Left ventricle myocardium superior (tissue), 1 donor: ENCODE results near the gene HSPBAP1. TPM values are rescaled to one million over a fixed set of nuclear protein-coding genes. Genes with fewer than 3 reads are reported as not detected.

Experiments used
- ATAC-seq: fragments of 200-7000 bp; cut with Tn5 transposase; one replicate; pipeline ENCODE4 v1.9.1; 2020; ENCODE audit warnings: mild to moderate bottlenecking, moderate library complexity
- DNase-seq: peaks from one replicate; pipeline ENCODE4 v3.0.0-alpha.2; 2020
- intact Hi-C: fragments of 100-400 bp; cut with micrococcal nuclease; formaldehyde crosslinking; loops from one replicate; pipeline ENCODE4 v1.11.0; 2022
- long read RNA-seq: library from polyadenylated mRNA; unstranded; transcript quantifications from one replicate; pipeline ENCODE4 v2.0.0, GENCODE V29; 2021
- total RNA-seq: library from RNA; stranded (reverse); fragmentation: NEBNext Ultra II Directional; extraction: Animal tissue kit (Norgen Biotek cat#: 25700); gene quantifications from one replicate; pipeline ENCODE4 v1.2.1, GENCODE V29; 2021
- donor health status: DM: no; HTN: yes; CAD: no; lungs with severe emphysema.

Gene HSPBAP1
- 5.3 TPM for total RNA-seq
- long read RNA-seq, transcript HSPBAP1-201 (8 exons, 1,953 nt): major isoform, 8 of 11 reads
- long read RNA-seq, partial matches to known transcripts: 0 of 11 reads
- long read RNA-seq, other reads (novel, unspliced or antisense): 3 of 11 reads

- peak; percentile 79 for ATAC-seq
- intact Hi-C loops: no loop called here
- peak; percentile 96 for DNase-seq
Observed at GRCh38 chr3:122793568-122794416, at the start of gene HSPBAP1. Gene HSPBAP1, minus strand, starts transcription at chr3:122793831. Its CDS starts 151 bp downstream, at chr3:122793680.

- intact Hi-C loops: no loop called here
- ATAC-seq (no peak), DNase-seq (no peak)
Observed at GRCh38 chr3:122835590-122835989, 42.0 kb upstream of the HSPBAP1 start.

- intact Hi-C loops: no loop called here
- DNase-seq (no peak), ATAC-seq (no peak)
Observed at GRCh38 chr3:122828281-122828680, 34.6 kb upstream of the HSPBAP1 start.

GRCh38 chr3:122826278-122826677 is 32.6 kb upstream of the HSPBAP1 start:
- ATAC-seq: no peak
- intact Hi-C loops: no loop called here

GRCh38 chr3:122825460-122825859 is 31.8 kb upstream of the HSPBAP1 start:
- ATAC-seq: peak; percentile 54
- intact Hi-C loops: no loop called here
- DNase-seq: no peak

More at GRCh38 chr3:122826278-122826677, 32.6 kb upstream of the HSPBAP1 start:
- DNase-seq: no peak

GRCh38 chr3:122824465-122825381 is 31.1 kb upstream of the HSPBAP1 start:
- ATAC-seq (no peak), DNase-seq (no peak)
- intact Hi-C loops: no loop called here

GRCh38 chr3:122816587-122816986 is 23.0 kb upstream of the HSPBAP1 start:
- peak; percentile 29 for ATAC-seq
- DNase-seq: no peak
- intact Hi-C loops: no loop called here

GRCh38 chr3:122810734-122811133 is 17.1 kb upstream of the HSPBAP1 start:
- ATAC-seq (no peak), DNase-seq (no peak)
- intact Hi-C loops: no loop called here

GRCh38 chr3:122803977-122804376 is 10.3 kb upstream of the HSPBAP1 start:
- intact Hi-C loops: no loop called here
- no peak for ATAC-seq
- no peak for DNase-seq

GRCh38 chr3:122802323-122802722 is 8.7 kb upstream of the HSPBAP1 start:
- DNase-seq (no peak), ATAC-seq (peak; percentile 68)
- intact Hi-C loops: no loop called here

GRCh38 chr3:122800706-122801237 is 7.1 kb upstream of the HSPBAP1 start:
- no peak for DNase-seq
- no peak for ATAC-seq
- intact Hi-C loops: no loop called here

GRCh38 chr3:122800031-122800430 is 6.4 kb upstream of the HSPBAP1 start:
- ATAC-seq (no peak), DNase-seq (no peak)
- intact Hi-C loops: no loop called here

- intact Hi-C loops: no loop called here
- ATAC-seq: no peak
Observed at GRCh38 chr3:122799322-122799721, 5.7 kb upstream of the HSPBAP1 start.

GRCh38 chr3:122797291-122797690 is 3.7 kb upstream of the HSPBAP1 start:
- DNase-seq (no peak), ATAC-seq (no peak)
- intact Hi-C loops: no loop called here

More at GRCh38 chr3:122799322-122799721, 5.7 kb upstream of the HSPBAP1 start:
- no peak for DNase-seq

GRCh38 chr3:122795674-122796195 is 2.1 kb upstream of the HSPBAP1 start:
- no peak for ATAC-seq
- no peak for DNase-seq
- intact Hi-C loops: no loop called here

- DNase-seq (peak; percentile 87), ATAC-seq (peak; percentile 92)
- intact Hi-C loops: no loop called here
Observed at GRCh38 chr3:122794779-122795673, 1.4 kb upstream of the HSPBAP1 start, which contains the start of gene SLC49A4. Gene SLC49A4, plus strand, starts transcription at chr3:122795069. Its CDS starts 124 bp downstream, at chr3:122795193.

- no peak for ATAC-seq
- intact Hi-C loops: no loop called here
- no peak for DNase-seq
Observed at GRCh38 chr3:122794483-122794778, 800 bp upstream of the HSPBAP1 start.

GRCh38 chr3:122789585-122790273 is 3.9 kb downstream of the HSPBAP1 start:
- ATAC-seq: no peak
- no peak for DNase-seq
- intact Hi-C loops: no loop called here
